HG03095 (cell line): Measurements from ENCODE around the gene CORO1C.

Experiments used
- ATAC-seq: cut with Tn5 transposase; IDR thresholded peaks from one replicate; pipeline ENCODE4 v1.9.1; 2021; ENCODE audit warnings: moderate library complexity; ENCODE audit not compliant: unreplicated experiment

The CORO1C gene

DNA sequence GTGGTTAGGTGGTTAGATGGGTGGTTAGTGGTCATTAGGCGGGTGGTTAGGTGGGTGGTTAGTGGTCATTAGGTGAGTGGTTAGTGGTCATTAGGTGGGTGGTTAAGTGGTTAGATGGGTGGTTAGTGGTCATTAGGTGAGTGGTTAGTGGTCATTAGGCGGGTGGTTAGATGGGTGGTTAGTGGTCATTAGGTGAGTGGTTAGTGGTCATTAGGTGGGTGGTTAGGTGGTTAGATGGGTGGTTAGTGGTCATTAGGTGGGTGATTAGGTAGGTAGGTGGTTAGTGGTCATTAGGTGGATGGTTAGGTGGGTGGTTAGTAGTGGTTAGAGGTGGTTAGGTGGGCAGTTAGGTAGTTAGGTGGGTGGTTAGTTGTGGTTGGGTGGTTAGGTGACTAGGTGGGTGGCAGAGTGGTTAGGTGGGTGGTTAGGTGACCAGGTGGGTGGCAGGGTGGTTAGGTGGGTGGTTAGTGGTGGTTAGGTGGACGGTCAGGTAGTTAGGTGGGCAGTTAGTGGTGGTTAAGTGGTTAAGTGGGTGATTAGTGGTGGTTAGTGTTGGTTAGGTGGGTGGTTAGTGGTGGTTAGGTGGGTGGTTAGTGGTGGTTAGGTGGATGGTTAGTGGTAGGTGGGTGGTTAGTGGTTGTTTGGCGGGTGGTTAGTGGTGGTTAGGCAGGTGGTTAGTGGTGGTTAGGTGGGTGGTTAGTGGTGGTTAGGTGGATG lies 125.5 kb downstream of the CORO1C start:
- no peak for ATAC-seq

DNA sequence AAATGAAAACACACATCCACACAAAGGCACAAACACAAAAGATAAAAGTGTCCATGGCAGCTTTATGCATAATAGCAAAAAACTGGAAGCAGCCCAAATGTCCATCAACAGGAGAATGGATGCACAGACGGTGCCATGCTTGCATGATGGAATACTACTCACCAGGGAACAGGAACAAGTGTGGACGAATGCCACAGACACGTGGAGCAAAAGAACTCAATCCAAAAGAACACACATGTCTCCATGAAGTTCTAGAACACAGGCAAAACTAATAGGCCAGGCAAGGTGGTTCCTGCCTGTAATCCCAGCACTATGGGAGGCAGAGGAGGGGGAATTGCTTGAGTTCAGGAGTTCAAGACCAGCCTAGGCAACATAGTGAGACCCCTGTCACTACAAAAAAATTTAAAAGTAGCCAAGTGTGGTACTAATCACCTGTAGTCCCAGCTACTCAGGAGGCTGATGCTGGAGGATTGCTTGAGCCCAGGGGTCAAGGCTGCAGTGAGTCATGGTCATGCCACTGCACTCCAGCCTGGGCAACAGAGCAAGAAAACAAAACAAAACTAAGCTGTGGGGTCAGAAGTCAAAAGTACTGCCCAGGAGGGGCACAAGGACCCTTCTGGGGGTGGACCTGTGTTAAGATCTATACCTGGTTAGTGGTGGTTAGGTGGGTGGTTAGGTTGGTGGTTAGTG lies 126.2 kb downstream of the CORO1C start:
- ATAC-seq: no peak

GRCh38 chr12:108604208-108604941 lies 126.9 kb downstream of the CORO1C start:
- no peak for ATAC-seq

- ATAC-seq: no peak
These were observed 127.6 kb downstream of the CORO1C start for GRCh38 chr12:108603743-108604142.

DNA sequence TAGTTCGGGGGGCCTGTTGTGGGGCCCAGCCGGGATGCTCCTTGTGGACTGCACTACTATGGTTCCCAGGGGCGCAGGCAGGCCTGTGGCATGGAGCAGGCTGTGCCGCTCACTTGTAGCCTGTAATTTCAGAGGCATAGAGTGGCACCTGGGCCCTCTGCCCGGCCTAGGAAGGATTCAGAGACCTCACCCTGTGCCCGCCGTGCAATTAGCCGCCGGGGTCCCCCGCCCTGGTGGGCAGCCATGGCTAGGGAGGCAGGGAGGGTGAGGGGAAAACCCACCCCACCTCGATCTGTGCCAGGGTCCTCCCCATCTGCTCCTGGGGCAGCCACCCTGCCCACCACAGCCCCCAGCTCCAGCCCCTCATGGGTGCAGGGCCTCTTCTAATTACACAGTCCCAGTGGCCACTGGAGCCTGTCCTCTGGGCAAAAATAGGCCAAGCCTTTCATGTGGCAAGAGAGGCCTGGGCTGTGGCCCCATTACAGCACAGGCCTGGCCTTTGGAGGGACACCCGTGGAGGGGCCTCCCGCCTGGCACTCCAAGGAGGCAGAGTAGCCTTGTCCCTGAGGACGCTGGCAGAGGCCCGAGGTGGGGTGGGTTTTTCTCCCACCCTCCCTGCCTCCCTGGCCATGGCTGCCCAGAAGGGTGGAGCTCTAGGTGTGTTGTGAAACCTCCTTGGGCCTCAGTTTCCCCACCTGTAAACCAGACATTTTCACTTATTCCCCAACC lies 128.2 kb downstream of the CORO1C start:
- no peak for ATAC-seq

- no peak for ATAC-seq
These were observed 129.1 kb downstream of the CORO1C start for GRCh38 chr12:108602209-108602705.

DNA sequence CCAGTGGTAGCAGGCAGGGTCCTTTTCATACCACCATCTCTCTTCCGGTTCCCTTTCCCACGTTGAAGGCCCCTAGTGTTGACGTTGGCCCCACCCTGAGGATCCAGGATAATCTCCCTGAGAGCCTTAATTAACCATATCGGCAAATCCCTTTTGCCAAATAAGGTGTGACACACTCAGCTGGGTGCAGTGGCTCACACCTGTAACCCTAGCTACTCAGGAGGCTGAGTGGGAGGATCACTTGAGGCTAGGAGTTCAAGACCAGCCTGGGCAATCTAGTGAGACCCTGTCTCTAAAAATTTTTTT lies 130.7 kb downstream of the CORO1C start:
- no peak for ATAC-seq

DNA sequence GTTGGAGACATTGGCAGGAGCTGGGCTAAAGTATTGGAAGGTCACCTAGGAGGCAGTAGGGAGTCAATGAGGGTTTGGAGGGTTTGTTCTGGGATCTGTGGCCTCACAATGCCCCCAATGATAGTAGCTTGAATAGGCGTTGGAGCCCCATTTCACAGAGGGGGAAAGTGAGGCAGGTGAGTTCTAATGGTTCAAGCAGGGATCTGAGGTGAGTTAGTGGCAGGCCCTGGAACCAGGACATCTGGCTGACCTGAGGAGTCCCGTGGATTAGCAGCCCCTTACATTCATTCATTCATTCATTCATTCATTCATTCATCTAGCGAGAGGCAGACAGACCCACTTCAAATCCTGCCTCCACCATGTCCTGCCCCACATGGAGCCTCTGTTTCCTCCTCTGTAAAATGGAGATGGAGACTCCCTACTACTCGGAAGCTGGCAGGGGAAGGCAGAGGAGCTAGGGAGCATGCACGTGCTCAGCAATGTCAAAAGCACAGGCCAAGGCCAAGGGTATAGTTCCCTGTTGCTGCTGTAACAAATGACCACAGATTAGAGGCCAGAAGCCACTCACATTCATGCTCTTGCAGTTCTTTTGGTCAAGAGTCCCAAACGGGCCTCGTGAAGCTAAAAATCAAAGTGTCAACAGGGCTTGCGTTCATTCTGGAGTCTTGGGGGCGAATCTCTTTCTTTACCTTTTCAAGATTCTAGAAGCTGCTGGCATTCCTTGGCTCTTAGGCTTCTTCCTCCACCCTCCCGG lies 131.2 kb downstream of the CORO1C start:
- no peak for ATAC-seq

GRCh38 chr12:108599541-108599940 lies 131.8 kb downstream of the CORO1C start:
- ATAC-seq: no peak

DNA sequence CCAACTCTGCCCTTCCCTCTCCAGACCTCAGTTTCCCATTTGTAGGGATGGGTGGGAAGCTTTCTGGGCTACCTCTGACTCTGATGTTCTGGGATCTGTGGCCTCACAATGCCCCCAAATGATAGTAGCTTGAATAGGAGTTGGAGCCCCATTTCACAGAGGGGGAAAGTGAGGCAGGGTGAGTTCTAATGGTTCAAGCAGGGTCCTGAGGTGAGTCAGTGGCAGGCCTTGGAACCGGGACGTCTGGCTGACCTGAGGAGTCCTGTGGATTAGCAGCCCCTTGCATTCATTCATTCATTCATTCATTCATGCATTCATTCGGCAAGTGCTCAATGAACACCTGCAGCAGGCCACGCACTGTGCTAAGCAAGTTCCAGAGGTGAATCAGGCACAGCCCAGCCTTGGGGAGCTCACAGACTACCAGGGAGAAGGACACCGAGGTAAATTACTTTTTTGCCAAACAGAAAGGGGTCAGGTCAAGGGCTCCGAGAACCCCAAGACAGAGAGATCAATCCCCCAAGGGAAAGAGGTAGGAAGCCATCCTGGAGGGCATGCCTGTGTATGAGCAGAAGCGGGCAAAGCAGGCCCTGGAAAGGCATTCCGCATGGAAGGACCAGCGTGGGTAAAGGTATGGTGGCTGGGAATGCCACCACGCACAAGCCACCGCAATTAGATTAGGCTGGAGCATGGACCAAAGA lies 132.6 kb downstream of the CORO1C start:
- no peak for ATAC-seq

GRCh38 chr12:108597559-108598471 lies 133.5 kb downstream of the CORO1C start, which contains the start of gene TMEM119:
Gene TMEM119 (minus strand): TSS chr12:108598084. CDS start chr12:108592383, 5,701 bp downstream.
- ATAC-seq: no peak

- no peak for ATAC-seq
These were observed 134.3 kb downstream of the CORO1C start for GRCh38 chr12:108596854-108597558.

DNA sequence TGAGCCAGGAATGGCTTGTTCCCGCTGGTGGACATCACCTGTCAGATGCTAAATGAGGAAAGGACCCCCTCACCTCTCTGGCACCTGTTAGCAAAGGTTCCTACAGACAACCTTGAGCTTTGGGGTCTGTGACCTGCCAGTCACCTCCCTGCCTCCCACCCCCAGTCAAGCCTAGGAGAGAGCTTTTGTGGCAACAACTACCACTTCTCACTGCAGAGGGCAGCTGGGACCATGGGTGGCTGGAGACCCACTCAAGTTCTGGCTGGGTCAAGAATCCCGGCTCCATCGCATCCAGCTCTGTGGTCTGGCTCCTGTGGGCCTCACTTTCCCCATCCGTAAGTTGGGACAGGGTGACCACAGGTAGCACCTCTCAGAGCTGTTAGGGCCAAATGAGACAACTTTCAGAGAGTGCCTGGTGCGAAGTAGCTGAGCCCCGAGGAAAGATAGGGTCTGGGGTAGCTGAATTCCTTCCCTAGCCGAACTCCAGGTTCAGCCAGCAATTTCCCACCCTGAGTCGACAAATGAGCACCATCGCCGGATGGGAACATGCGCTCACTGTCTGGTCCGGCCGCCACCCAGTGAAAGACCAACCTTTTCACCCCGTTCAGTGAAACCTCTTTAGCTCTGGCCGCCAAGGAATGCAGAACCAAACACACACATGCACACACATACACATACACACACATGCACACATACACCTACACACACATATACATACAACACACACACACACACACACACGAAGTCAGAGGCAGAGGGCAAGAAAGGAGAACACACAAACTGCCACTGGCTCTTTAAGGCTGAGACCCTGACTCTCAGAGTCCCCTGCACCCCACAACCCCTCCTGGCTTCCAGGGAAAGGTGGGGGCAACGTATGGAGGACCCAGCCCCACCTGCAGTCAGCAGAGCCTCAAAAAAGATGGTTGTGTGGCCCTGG lies 135.3 kb downstream of the CORO1C start:
- ATAC-seq: no peak
